ENCODE results near the gene DNAH14.

DNA sequence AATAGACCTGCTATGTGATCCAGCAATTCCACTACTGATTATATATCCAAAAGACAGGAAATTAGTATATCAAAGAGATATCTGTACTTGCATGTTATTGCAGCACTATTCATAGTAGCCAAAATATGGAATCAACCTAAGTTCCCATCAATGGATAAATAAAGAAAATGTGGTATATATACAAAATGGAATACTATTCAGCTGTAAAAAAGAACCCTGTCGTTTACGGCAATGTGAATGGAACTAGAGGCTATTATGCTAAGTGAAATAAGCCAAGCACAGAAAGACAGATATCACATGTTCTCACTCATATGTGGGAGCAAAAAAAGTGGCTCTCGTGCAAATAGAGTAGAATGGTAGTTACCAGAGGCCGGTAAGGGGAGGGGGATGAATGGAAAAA lies 9.2 kb downstream of the DNAH14 start:
- TF ChIP-seq, protein P1, sequence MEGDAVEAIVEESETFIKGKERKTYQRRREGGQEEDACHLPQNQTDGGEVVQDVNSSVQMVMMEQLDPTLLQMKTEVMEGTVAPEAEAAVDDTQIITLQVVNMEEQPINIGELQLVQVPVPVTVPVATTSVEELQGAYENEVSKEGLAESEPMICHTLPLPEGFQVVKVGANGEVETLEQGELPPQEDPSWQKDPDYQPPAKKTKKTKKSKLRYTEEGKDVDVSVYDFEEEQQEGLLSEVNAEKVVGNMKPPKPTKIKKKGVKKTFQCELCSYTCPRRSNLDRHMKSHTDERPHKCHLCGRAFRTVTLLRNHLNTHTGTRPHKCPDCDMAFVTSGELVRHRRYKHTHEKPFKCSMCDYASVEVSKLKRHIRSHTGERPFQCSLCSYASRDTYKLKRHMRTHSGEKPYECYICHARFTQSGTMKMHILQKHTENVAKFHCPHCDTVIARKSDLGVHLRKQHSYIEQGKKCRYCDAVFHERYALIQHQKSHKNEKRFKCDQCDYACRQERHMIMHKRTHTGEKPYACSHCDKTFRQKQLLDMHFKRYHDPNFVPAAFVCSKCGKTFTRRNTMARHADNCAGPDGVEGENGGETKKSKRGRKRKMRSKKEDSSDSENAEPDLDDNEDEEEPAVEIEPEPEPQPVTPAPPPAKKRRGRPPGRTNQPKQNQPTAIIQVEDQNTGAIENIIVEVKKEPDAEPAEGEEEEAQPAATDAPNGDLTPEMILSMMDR (IDR thresholded peaks at IDR 0.05), result no peak
- TF ChIP-seq EZH2 (IDR thresholded peaks at IDR 0.05; ENCODE audit: borderline replicate concordance, insufficient read depth, low read depth, low read length, poor library complexity, severe bottlenecking), result no peak

All from B cell (primary cell).